Neural progenitor cell (in vitro differentiated cells): ENCODE results near the gene SUPT3H. TPM values are rescaled to one million over a fixed set of nuclear protein-coding genes. Genes with fewer than 3 reads are reported as not detected.

Experiments
- DNase-seq: peaks from one replicate; pipeline ENCODE4 v3.0.0-alpha.2; 2016; ENCODE audit warnings: low spot score
- H2AFZ ChIP-seq: fragments of 200-600 bp; sonication (generic); replicated peaks from 2 replicates; pipeline ENCODE4 v1.6.1; 2016; ENCODE audit warnings: antibody characterized with exemption
- H3F3A ChIP-seq: fragments of 200-600 bp; sonication (generic); 2 replicates; pipeline ENCODE4 v1.6.1; 2016; ENCODE audit warnings: antibody characterized with exemption, low read depth
- H3K27ac ChIP-seq: fragments of 200-600 bp; sonication (generic); 2 replicates; pipeline ENCODE4 v1.5.1; 2016; ENCODE audit warnings: mild to moderate bottlenecking
- H3K27me3 ChIP-seq: fragments of 200-600 bp; sonication (generic); 2 replicates; pipeline ENCODE4 v1.6.1; 2016; ENCODE audit warnings: mild to moderate bottlenecking, moderate library complexity
- H3K36me3 ChIP-seq: fragments of 200-600 bp; sonication (generic); 2 replicates; pipeline ENCODE4 v1.5.1; 2016
- H3K4me1 ChIP-seq: fragments of 200-600 bp; sonication (generic); 2 replicates; pipeline ENCODE4 v1.6.1; 2016; ENCODE audit warnings: mixed run types
- H3K4me2 ChIP-seq: fragments of 200-600 bp; sonication (generic); 2 replicates; pipeline ENCODE4 v1.6.1; 2016
- H3K4me3 ChIP-seq: fragments of 200-600 bp; sonication (generic); 2 replicates; pipeline ENCODE4 v1.5.1; 2016
- H3K79me2 ChIP-seq: fragments of 200-600 bp; sonication (generic); 2 replicates; pipeline ENCODE4 v1.6.1; 2016; ENCODE audit warnings: low read depth
- H3K9ac ChIP-seq: fragments of 200-600 bp; sonication (generic); 2 replicates; pipeline ENCODE4 v1.6.1; 2016
- H3K9me3 ChIP-seq: fragments of 200-600 bp; sonication (generic); 2 replicates; pipeline ENCODE4 v1.5.1; 2016; ENCODE audit warnings: low read depth
- H4K20me1 ChIP-seq: fragments of 200-600 bp; sonication (generic); 2 replicates; pipeline ENCODE4 v1.6.1; 2016; ENCODE audit warnings: low read depth
- H3K27ac Mint-ChIP-seq: 3 replicates; pipeline ENCODE4 v1.8.0; 2021; ENCODE audit warnings: mixed read lengths
- H3K27me3 Mint-ChIP-seq: 2 replicates; pipeline ENCODE4 v1.8.0; 2022; ENCODE audit warnings: low read depth, mild to moderate bottlenecking, inconsistent platforms, moderate library complexity, mixed read lengths; ENCODE audit not compliant: insufficient read depth
- H3K36me3 Mint-ChIP-seq: 3 replicates; pipeline ENCODE4 v1.8.0; 2021; ENCODE audit warnings: mixed read lengths
- H3K4me1 Mint-ChIP-seq: 3 replicates; pipeline ENCODE4 v1.8.0; 2021; ENCODE audit warnings: mixed read lengths
- H3K4me3 Mint-ChIP-seq: 3 replicates; pipeline ENCODE4 v1.8.0; 2021; ENCODE audit warnings: mild to moderate bottlenecking, moderate library complexity, mixed read lengths
- H3K9me3 Mint-ChIP-seq: 3 replicates; pipeline ENCODE4 v1.8.0; 2020; ENCODE audit warnings: mixed read lengths
- EZH2 ChIP-seq: fragments of 200-600 bp; sonication (generic); IDR thresholded peaks from 2 replicates; pipeline ENCODE4 v1.6.1; 2017; ENCODE audit warnings: antibody characterized with exemption, mild to moderate bottlenecking, moderate library complexity
- EZH2phosphoT487 ChIP-seq: fragments of 200-600 bp; sonication (generic); IDR thresholded peaks from 2 replicates; pipeline ENCODE4 v1.6.1; 2017; ENCODE audit warnings: antibody characterized with exemption
- total RNA-seq: library from RNA; depleted of rRNA; stranded (reverse); fragments of >200 nt; gene quantifications from 2 replicates; pipeline ENCODE4 v1.2.3, GENCODE V29; 2015; ENCODE audit warnings: low replicate concordance
- TF ChIP-seq, protein P1 (sequence below): fragments of 200-600 bp; sonication (generic); IDR thresholded peaks from 2 replicates; pipeline ENCODE4 v1.5.1; 2017; ENCODE audit warnings: antibody characterized with exemption, mild to moderate bottlenecking

SUPT3H gene
- total RNA-seq, 1 donor from 2014 or later, result 16.3 TPM

DNA sequence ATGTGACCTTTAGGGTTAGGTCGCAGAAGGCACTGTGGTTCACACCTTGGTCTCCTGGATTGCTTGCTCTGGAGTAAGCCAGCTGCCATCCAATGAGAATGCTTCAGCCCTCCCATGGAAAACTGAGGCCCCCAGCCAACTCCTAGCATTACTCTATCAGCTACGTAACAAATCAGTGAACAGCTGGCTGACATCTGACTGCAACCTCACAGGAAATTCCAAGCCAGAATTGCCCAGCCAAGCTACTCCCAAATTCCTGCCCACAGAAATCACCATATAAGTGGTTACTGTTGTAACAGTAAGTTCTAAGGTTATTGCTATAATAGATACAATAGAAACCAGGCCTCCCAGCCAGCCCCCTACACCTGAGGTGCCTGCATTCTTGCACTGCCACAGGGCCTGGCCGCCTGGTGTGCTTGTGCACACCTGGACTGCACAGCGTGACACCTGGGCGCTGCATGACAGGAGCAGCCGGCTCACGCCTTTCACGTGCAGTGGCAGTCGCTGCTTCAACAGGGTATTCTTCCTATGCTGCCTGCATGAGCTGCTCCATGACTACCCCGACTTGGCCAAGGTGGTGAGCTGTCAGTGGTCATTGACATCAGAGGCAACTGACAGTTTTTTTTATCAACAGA, 479.3 kb downstream of the SUPT3H start:
- Mint-ChIP-seq H3K4me3 (no peak overlapping the region), H3K9me3 (peaks cover 13% of the 10 kb centered on the region), H3K4me1 (no peaks in the 10 kb centered on the region), H3K27ac (no peak overlapping the region), H3K36me3 (peaks cover 9% of the 10 kb centered on the region), H3K27me3 (no peaks in the 10 kb centered on the region)
- no peaks in the 10 kb centered on the region for H3K36me3 ChIP-seq
- no peak overlapping the region for H3K4me2 ChIP-seq
- H3K27ac ChIP-seq, result no peak overlapping the region
- DNase-seq, result no peak
- H3K4me3 ChIP-seq, result no peak overlapping the region
- H2AFZ ChIP-seq, result no peak overlapping the region
- no peaks in the 10 kb centered on the region for H3K79me2 ChIP-seq
- H3K9ac ChIP-seq, result no peak overlapping the region
- no peaks in the 10 kb centered on the region for H3K9me3 ChIP-seq
- H4K20me1 ChIP-seq, result no peaks in the 10 kb centered on the region
- H3F3A ChIP-seq, result no peaks in the 10 kb centered on the region
- TF ChIP-seq EZH2phosphoT487, result no peak
- TF ChIP-seq, protein P1, sequence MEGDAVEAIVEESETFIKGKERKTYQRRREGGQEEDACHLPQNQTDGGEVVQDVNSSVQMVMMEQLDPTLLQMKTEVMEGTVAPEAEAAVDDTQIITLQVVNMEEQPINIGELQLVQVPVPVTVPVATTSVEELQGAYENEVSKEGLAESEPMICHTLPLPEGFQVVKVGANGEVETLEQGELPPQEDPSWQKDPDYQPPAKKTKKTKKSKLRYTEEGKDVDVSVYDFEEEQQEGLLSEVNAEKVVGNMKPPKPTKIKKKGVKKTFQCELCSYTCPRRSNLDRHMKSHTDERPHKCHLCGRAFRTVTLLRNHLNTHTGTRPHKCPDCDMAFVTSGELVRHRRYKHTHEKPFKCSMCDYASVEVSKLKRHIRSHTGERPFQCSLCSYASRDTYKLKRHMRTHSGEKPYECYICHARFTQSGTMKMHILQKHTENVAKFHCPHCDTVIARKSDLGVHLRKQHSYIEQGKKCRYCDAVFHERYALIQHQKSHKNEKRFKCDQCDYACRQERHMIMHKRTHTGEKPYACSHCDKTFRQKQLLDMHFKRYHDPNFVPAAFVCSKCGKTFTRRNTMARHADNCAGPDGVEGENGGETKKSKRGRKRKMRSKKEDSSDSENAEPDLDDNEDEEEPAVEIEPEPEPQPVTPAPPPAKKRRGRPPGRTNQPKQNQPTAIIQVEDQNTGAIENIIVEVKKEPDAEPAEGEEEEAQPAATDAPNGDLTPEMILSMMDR, result no peak
- no peak for TF ChIP-seq EZH2
- no peaks in the 10 kb centered on the region for H3K4me1 ChIP-seq
- H3K27me3 ChIP-seq, result no peaks in the 10 kb centered on the region

DNA sequence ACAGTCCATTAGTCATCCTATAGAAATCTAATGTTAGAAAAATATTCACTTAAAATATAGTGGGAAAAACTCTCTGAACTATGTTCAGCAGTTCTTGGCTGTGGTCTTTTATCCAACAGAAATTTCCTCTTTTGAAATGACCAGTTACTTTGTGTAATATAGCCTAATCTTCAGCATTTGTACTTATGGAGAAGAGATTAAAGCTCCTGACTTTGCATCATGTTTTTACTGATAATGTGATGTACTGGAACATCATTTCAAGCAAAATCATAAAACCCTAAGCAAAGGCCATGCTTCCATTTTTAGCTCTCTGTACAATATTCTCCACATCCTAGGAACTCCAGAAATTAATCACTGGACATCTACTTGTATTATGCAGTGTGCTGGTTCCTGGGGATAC, 480.4 kb downstream of the SUPT3H start:
- no peaks in the 10 kb centered on the region for H3K9me3 ChIP-seq
- peaks cover 10% of the 10 kb centered on the region for H3K9me3 Mint-ChIP-seq
- H3K9ac ChIP-seq, result no peak overlapping the region
- H2AFZ ChIP-seq, result no peak overlapping the region
- no peaks in the 10 kb centered on the region for H3K4me1 ChIP-seq
- H3K4me3 ChIP-seq, result no peak overlapping the region
- H3K4me1 Mint-ChIP-seq, result no peaks in the 10 kb centered on the region
- H3K27me3 ChIP-seq, result no peaks in the 10 kb centered on the region
- no peak overlapping the region for H3K27ac Mint-ChIP-seq
- no peak for DNase-seq
- H3K79me2 ChIP-seq, result no peaks in the 10 kb centered on the region
- H3K4me2 ChIP-seq, result no peak overlapping the region
- H4K20me1 ChIP-seq, result no peaks in the 10 kb centered on the region
- no peaks in the 10 kb centered on the region for H3K27me3 Mint-ChIP-seq
- H3F3A ChIP-seq, result no peaks in the 10 kb centered on the region
- no peaks in the 10 kb centered on the region for H3K36me3 ChIP-seq
- H3K4me3 Mint-ChIP-seq, result no peak overlapping the region
- H3K27ac ChIP-seq, result no peak overlapping the region
- H3K36me3 Mint-ChIP-seq, result peaks cover 7% of the 10 kb centered on the region
- TF ChIP-seq EZH2, result no peak
- TF ChIP-seq EZH2phosphoT487, result no peak
- TF ChIP-seq, protein P1, result no peak

DNA sequence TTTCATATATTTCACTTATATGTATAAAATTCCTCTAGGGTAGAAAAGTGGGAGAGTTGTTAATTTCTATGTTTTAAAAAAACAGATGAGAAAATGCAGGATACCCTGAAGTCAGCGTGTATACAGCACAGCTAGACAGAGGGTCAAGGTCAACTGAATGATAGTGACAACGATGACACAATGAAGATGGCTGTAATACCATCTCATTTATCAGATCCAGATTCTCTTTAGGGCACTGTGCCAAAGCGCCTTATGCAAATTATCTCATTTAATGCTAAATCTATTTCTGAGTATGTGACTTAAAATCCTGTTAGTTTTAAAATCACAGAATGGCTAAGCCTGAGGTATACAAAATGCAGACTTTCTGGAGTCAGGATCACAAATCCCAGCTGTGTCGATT, 481.0 kb downstream of the SUPT3H start:
- H3K27ac Mint-ChIP-seq, result no peak overlapping the region
- no peaks in the 10 kb centered on the region for H3K79me2 ChIP-seq
- peaks cover 7% of the 10 kb centered on the region for H3K9me3 Mint-ChIP-seq
- H2AFZ ChIP-seq, result no peak overlapping the region
- peaks cover 2% of the 10 kb centered on the region for H3K27me3 Mint-ChIP-seq
- H3F3A ChIP-seq, result no peaks in the 10 kb centered on the region
- H4K20me1 ChIP-seq, result no peaks in the 10 kb centered on the region
- TF ChIP-seq EZH2, result no peak
- no peak for TF ChIP-seq EZH2phosphoT487
- TF ChIP-seq, protein P1, result no peak
- no peaks in the 10 kb centered on the region for H3K9me3 ChIP-seq
- H3K27me3 ChIP-seq, result no peaks in the 10 kb centered on the region
- no peaks in the 10 kb centered on the region for H3K4me1 ChIP-seq
- no peak overlapping the region for H3K27ac ChIP-seq
- DNase-seq, result no peak
- H3K4me2 ChIP-seq, result no peak overlapping the region
- H3K36me3 Mint-ChIP-seq, result peaks cover 7% of the 10 kb centered on the region
- no peaks in the 10 kb centered on the region for H3K36me3 ChIP-seq
- no peaks in the 10 kb centered on the region for H3K4me1 Mint-ChIP-seq
- H3K9ac ChIP-seq, result no peak overlapping the region
- no peak overlapping the region for H3K4me3 ChIP-seq
- no peak overlapping the region for H3K4me3 Mint-ChIP-seq
